SH-SY5Y (cell line): ENCODE measurements around the gene HOXA3.

Experiments used
- GATA2 ChIP-seq: IDR thresholded peaks from 2 replicates; pipeline ENCODE4 v1.6.1; 2011; ENCODE audit warnings: mild to moderate bottlenecking, low read depth, low read length
- GATA3 ChIP-seq: IDR thresholded peaks from 2 replicates; pipeline ENCODE4 v1.6.1; 2011; ENCODE audit warnings: low read depth, mild to moderate bottlenecking, low read length, moderate library complexity

DNA sequence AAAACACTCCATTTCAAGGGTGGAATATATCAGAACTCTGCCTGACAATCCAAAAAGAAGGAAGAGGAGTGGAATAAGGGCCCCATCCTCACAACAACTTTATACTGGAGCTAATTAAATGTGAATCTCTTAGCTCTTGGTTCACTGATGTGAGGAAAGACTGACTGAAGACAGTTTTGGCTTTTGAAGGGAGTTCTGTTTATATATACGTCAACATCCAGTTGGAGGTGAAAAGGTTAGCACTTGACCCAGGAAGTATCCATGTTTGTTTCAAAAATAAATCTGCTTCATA, 59.6 kb downstream of the HOXA3 start:
- TF ChIP-seq GATA3, result no peak
- no peak for TF ChIP-seq GATA2
